Activated T-helper 9 cell treated with anti-CD3 and anti-CD28 coated beads, Interleukin-2, amount 50 U/mL, for 16 hours (primary cell): ENCODE results near the gene SUFU.

Experiments
- DNase-seq: peaks from one replicate; pipeline ENCODE4 v3.0.0-alpha.2; 2020; ENCODE audit warnings: low read depth

Gene SUFU

DNA sequence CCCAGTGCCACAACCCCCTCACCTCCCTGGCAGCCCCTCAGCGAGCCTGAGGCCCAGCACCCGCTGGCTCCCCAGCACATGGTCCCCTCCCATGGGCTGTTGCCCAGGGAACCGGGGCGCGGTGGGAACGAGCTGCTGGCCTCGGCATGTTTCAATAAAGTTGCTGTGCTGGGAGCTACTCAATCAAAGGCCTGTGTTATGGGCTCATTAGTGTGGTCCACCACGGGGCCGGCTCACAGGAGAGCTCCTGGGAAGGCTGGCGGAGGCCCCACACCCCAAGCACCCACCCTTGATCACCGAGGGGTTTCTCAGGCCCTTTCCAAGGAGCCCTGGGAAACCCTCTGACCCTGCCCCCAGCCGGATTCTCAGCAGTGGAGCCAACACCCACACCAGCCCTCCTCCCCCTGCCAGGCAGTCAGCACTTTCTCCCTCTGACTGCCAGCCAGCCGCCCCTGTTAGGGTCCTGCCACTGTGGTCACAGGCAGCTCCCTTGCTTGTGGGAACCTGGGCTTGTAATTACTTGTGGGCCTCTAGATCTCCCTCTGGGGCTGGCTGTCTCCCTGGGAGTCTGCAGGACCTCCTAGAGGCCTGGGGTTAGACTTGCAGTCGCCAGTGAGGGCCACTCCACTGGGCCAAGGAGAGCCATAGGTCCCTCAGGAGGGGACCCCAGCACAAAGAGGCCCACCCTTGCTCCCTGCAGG lies 115.7 kb downstream of the SUFU start:
- DNase-seq, result no peak

GRCh38 chr10:102620138-102620590 lies 116.4 kb downstream of the SUFU start:
- no peak for DNase-seq

DNA sequence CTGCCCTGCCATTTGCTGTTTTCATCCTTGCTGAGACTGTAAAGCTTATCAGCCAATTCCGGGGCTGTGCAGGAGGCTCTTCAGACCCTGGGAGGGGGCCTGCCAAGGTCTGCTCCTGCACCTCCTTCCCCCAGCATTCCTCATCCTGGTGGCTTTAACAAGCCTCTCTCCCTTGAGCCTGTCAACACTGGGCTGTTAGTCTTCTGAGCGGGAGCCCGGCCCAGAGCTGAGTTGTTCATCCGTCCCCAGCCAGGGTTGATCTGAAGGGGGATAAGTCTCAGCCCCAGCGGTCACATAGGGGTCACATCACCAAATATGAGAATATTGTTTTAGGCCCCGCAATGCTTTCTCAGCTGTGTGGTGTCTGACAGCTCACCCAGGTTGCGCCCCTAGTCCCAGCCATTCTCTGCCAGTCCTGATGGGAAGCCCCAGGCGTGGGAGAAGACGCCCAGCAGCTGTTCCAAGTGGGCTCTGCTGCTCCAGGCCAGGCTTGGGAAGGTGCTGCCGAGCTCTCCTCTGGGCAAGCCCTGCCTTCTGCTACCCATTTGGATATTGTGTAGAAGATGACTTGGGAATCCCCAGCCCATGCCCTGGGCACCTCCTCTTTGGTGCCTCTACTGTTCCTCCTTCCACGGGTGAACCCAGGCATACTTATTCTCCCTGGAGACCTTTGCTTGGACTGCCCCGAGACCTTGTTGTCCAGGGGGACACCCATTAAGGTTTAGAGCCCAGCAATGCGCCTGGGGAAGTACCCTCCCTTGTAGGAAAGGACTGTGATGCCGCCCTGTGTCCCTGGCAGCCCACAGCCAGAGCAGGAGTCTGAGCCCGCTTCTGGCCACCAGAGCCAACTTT lies 117.0 kb downstream of the SUFU start:
- no peak for DNase-seq

DNA sequence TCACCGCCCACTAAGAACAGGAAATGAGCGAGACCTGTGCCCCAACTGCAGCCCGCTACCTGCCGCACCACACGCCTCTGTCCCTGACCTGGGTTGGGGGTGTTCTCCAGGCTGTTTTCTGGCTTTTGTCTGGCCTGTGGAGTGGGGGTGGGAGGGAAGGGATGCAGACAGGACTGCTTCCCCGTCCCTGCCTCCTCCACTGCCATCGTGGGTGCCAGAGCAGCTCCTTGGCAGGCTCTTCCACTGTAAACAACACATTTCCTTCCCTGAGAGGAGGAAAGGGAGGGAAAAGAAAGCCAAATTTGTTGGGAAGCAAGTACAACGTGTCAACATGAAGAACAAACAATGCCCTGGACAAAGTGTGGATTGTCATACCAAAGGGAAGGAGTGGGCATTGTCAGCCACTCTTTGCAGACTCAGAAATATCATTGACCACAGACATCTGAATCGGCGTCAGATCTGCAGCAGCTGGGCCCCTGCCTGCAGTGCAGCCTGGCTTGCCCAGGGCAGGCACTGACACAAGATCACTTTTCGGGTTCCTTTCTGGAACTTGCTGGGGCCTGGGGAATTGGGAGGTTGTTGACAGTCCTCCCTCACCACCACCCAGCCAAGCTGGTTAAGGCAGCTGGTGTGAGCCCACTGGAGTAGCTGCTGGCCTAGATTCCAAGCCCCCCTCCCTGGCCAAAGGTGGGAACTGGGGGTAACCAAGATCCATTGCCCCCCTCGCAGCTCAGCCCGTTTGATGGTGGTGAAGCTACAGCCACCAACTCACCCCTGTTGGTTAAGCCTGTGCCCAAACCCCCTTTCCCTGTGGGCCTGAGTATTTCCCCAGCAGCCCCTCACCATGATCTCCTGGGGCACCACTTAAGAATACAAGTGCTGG lies 117.9 kb downstream of the SUFU start:
- DNase-seq, result no peak

GRCh38 chr10:102624094-102624493 lies 120.3 kb downstream of the SUFU start:
- no peak for DNase-seq

DNA sequence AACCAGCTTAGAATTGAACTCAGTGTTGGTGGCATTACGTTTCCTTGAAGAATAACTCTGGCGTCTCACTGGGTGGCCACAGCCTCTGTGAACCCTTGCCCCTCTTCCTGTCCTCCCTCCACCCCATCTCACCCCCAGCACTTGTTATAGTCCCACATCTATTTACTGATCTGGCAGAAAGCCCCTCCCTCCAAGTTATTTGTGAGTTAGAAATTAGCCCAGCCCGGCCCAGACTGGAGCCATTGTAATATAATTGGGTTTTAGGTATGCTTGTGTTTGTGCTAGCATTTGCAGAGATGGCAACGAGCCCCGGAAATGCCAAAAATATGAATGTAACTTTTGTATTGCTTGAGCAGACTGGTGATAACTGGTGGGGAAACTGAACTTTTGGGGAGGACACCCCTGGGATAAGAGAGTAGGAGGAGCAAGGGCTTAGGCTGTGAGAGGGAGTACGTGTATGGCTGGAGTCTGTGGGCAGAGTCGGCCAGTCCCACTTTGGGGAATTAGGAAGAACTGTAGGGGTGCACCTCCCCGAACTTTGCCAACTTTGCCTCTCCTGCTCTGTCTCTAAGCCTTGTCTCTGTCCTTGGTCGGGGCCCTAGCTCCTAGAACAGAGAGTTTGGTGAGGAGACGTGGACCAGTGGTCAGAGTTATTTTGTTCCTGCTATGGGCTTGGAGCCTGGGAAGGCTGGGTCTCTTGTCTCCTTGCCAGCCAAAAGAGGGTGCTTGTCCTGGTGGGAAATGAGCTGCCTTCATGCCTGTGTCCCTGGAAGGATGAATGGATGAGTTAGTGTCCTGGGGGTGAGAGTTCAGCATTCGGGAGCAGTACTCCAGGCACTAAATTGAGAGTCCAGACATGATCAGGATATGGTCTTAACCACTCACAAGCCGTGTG lies 121.2 kb downstream of the SUFU start:
- no peak for DNase-seq

- DNase-seq, result no peak
Observed at GRCh38 chr10:102626026-102626685, 122.4 kb downstream of the SUFU start.

GRCh38 chr10:102627291-102627735 lies 123.5 kb downstream of the SUFU start:
- DNase-seq, result no peak

DNA sequence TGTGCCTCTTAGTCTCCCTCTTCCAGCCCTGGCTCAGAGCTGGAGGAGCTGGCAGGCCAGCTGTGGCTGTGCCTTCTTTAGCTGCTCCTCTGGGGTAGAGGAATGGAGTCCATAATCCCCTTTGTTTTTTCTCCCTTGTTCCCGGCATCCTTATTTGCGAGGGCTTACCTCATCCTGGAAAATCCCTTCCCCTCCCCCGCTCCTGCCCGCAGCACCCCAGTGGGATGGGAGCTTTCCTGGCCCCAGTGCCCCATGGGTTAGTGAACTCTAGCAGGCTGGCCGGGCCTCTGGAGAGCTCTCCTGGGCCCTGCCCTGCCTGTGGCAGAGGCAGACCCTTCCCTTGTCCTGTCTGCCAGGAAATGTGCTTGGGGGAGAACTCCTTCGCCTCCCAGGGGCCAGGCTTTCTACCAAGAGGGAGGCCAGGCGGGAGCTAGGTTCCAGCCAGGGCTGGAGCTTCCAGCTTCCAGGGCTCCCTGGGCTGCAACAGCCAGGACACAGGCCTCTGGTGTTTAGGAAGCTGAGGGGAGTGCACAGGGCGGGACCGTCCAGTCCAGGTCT lies 124.0 kb downstream of the SUFU start:
- DNase-seq, result no peak

- no peak for DNase-seq
Observed at GRCh38 chr10:102628451-102628911, 124.7 kb downstream of the SUFU start.

GRCh38 chr10:102629661-102630614 lies 126.2 kb downstream of the SUFU start:
- DNase-seq, result no peak

DNA sequence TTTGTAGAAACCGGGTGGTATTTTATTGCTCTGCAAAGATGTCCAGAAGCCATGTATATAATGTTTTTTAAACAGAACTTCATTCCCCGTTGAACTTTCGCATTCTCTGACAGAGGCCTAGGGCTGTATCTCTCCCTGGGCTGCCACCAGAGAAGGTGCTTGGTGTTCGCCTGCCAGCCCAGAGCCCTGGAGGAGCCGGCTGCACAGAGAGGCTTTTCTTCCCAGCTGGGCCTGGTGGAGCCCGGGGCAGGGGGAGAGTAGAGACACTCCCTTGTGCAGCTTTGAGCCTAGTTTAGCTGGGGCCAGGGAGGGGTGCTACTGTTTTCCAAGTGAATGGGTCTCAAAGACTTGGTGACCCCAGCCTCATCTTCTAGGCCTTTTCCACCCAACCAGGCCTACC lies 126.9 kb downstream of the SUFU start:
- no peak for DNase-seq

DNA sequence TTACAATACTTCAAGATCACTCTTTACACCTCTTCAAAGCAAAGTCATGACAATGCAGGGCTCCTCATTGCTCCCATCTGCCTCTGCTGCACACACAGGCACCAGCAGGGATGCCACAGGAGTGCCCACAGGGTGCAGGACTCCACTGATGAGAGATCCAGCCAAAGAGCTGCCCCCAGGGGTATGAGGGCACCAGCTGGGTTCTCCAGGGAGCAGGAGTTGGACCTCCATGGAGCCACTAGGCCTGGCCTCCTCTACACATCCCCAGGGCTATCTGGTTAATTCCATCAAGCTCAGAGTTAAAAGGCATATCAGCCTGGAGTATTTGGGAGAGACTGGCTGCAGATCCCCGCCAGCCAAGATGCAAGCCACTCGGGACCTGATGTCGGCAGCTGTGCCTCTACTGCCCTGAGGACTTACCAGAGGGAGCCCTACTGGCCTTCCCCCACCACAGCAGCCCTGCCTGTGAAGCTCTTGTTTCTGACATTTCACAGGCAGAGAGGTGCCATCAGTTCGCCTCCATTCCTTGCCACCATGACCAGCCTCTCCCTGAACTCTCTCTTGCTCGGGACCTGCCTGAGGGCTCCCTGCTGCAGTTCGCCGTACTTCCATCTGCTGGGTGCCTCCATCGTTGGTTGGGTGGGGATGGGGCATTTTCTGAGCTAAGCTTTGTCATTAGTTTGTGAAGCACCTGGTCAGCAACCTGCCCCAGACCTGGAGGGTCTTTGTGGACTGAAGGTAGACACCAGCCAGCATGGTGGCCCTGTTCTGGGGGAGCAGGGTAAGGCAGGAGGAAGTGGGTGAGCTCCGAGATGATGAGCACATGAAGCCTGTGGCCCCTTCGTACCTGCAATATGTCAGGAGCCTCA lies 128.0 kb downstream of the SUFU start:
- DNase-seq, result no peak

GRCh38 chr10:102632394-102633111 lies 128.8 kb downstream of the SUFU start:
- no peak for DNase-seq

DNA sequence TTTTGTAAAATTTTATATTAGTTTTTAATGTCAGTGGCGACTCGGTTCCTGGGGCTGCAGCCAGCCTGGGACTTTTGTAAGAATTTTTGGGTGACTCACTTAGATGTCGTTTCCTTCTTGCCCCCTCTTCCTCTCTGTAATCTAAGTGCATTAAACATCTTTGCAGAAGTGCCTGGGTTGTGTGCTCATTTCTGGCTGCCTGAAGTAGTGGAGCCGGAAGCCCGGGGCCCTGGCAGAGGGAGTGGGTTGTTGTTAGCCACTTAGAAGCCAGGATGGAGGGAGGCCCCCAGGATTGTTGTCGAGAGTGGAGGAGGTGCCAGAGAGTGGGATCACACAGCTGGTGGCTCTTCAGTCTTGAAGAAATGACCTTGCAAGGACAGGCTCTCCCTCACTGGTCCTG lies 129.5 kb downstream of the SUFU start:
- DNase-seq, result no peak

DNA sequence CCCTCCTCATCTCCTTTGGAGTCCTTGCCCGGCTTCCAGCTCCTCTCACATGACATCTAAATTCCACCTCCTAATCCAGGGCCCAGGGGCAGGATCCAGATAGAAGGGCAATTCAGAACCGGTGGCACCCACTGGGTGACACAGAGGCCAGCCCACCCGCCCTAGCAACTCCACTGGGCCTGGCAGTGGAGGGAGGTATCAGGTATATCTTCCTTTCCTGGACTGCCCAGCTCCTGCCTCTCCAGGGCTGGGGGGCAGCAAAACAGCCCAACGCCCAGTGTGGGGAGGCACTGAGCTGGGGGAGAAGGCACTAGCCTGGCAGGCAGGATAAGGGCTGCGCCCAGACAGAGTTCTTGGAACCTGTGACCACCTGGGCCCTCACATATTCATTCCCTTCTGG lies 130.1 kb downstream of the SUFU start:
- no peak for DNase-seq

DNA sequence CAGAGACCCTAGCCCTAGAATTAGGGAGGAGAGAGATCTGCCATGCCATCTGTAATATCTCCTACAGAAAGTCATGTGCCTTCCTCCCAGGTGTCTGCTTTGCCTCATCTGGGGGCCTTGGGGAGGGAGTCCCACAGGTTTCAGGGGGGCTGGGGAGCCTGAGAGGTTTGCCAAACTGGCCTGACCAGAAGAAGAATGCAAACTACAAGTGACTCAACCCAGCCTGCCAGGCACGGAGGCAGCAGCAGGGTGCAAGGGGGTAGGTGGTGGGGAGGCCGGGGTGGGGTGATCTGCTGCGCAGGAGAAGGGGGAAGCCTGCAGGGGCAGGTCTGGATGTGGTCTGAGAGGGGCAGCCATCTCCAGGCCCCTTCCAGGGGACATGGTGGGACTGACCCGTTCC lies 130.9 kb downstream of the SUFU start:
- no peak for DNase-seq
